ENCODE data around the gene PEMT. TPM values are rescaled to one million over a fixed set of nuclear protein-coding genes. Genes with fewer than 3 reads are reported as not detected.

Gene PEMT
- total RNA-seq, 1 experiment from 2014 or later, result 27.0 TPM

DNA sequence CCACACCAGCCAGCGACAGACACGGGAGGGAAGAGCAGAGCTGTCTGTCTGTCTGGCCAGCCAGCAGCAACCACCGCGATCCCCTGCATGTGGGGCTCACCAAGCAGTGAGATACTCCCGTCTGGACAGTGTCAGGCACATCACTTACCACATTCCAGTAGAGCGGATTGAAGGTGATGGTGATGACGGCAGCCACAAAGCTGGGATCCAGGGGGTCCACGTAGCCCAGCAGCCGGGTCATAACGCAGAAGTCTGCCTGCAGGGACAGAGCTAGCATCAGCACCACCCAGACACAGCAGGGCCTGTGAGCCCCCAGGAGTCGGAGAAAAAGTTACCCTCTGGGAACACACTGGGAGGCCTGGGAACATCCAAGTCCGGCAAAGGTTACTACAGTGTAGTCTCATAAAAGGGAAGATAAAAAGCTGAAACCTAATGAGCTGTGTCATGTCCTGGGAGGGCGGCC, 14.7 kb downstream of the PEMT start:
- CTCF ChIA-PET, result no interaction called here
- no TSS peak for BruUV-seq (replicated peaks)
- in situ Hi-C loops (cut with HindIII; ENCODE audit: low pct_unique_long_range_greater_than_20kb, low sequenced_read_pairs), result no loop called here

GRCh38 chr17:17575360-17576251, 15.9 kb downstream of the PEMT start:
- Histone ChIP-seq H3K27ac (ENCODE audit: low read length) (no peak overlapping the region), H3K27me3 (ENCODE audit: control insufficient read depth, insufficient read depth, low read length) (no peaks in the 10 kb centered on the region), H3K9me3 (ENCODE audit: control insufficient read depth, insufficient read depth, low read depth, low read length) (no peaks in the 10 kb centered on the region), H3K4me3 (ENCODE audit: low read depth in 2 of 2, low read length in 2 of 2) (no peak overlapping the region), H3K36me3 (ENCODE audit: control insufficient read depth, insufficient read depth, low read length) (no peaks in the 10 kb centered on the region), H3K4me1 (ENCODE audit: control insufficient read depth, insufficient read depth, low read length) (no peaks in the 10 kb centered on the region)
- ATAC-seq (peak; percentile 13; the same call in 1 of the 2 replicates), DNase-seq (ENCODE audit: low read depth, low spot score) (no peak)
- CTCF ChIA-PET, result no interaction called here
- in situ Hi-C loops (cut with HindIII; ENCODE audit: low pct_unique_long_range_greater_than_20kb, low sequenced_read_pairs), result no loop called here
- intact Hi-C loops (cut with micrococcal nuclease; ENCODE audit: unreplicated experiment), result no loop called here
- no peak for TF ChIP-seq CTCF (IDR thresholded peaks at IDR 0.05)
- no peak for TF ChIP-seq SIN3A (IDR thresholded peaks at IDR 0.05; ENCODE audit: borderline replicate concordance, insufficient read depth, low read depth, low read length)
- TF ChIP-seq, protein P1, sequence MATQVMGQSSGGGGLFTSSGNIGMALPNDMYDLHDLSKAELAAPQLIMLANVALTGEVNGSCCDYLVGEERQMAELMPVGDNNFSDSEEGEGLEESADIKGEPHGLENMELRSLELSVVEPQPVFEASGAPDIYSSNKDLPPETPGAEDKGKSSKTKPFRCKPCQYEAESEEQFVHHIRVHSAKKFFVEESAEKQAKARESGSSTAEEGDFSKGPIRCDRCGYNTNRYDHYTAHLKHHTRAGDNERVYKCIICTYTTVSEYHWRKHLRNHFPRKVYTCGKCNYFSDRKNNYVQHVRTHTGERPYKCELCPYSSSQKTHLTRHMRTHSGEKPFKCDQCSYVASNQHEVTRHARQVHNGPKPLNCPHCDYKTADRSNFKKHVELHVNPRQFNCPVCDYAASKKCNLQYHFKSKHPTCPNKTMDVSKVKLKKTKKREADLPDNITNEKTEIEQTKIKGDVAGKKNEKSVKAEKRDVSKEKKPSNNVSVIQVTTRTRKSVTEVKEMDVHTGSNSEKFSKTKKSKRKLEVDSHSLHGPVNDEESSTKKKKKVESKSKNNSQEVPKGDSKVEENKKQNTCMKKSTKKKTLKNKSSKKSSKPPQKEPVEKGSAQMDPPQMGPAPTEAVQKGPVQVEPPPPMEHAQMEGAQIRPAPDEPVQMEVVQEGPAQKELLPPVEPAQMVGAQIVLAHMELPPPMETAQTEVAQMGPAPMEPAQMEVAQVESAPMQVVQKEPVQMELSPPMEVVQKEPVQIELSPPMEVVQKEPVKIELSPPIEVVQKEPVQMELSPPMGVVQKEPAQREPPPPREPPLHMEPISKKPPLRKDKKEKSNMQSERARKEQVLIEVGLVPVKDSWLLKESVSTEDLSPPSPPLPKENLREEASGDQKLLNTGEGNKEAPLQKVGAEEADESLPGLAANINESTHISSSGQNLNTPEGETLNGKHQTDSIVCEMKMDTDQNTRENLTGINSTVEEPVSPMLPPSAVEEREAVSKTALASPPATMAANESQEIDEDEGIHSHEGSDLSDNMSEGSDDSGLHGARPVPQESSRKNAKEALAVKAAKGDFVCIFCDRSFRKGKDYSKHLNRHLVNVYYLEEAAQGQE (IDR thresholded peaks at IDR 0.05; ENCODE audit: insufficient read depth in 1 of 2, low read depth in 2 of 2, low read length in 1 of 2), result no peak
- no peak for TF ChIP-seq TCF7L2 (IDR thresholded peaks at IDR 0.05; ENCODE audit: low read depth, low read length)
- no peak for TF ChIP-seq POLR2AphosphoS5 (IDR thresholded peaks at IDR 0.05; ENCODE audit: low read depth, low read length)
- POLR2A ChIA-PET, result no interaction called here
- no TSS peak for BruUV-seq (replicated peaks)

More for the DNA sequence above, 14.7 kb downstream of the PEMT start:
- no peak for ATAC-seq
- no peaks in the 10 kb centered on the region for H3K27me3 ChIP-seq (ENCODE audit: control insufficient read depth, insufficient read depth, low read length)
- no peak overlapping the region for H3K27ac ChIP-seq (ENCODE audit: low read length)
- intact Hi-C loops (cut with micrococcal nuclease; ENCODE audit: unreplicated experiment), result no loop called here
- TF ChIP-seq TCF7L2 (IDR thresholded peaks at IDR 0.05; ENCODE audit: low read depth, low read length), result no peak
- TF ChIP-seq, protein P1 (IDR thresholded peaks at IDR 0.05; ENCODE audit: insufficient read depth in 1 of 2, low read depth in 2 of 2, low read length in 1 of 2), result no peak
- no peak for TF ChIP-seq POLR2AphosphoS5 (IDR thresholded peaks at IDR 0.05; ENCODE audit: low read depth, low read length)
- TF ChIP-seq SIN3A (IDR thresholded peaks at IDR 0.05; ENCODE audit: borderline replicate concordance, insufficient read depth, low read depth, low read length), result no peak
- TF ChIP-seq CTCF (IDR thresholded peaks at IDR 0.05), result no peak
- H3K9me3 ChIP-seq (ENCODE audit: control insufficient read depth, insufficient read depth, low read depth, low read length), result no peaks in the 10 kb centered on the region
- H3K4me1 ChIP-seq (ENCODE audit: control insufficient read depth, insufficient read depth, low read length), result peaks cover 4% of the 10 kb centered on the region; the same call in 1 of the 2 replicates
- H3K36me3 ChIP-seq (ENCODE audit: control insufficient read depth, insufficient read depth, low read length), result no peaks in the 10 kb centered on the region
- DNase-seq (ENCODE audit: low read depth, low spot score), result no peak
- H3K4me3 ChIP-seq (ENCODE audit: low read depth in 2 of 2, low read length in 2 of 2), result no peak overlapping the region
- POLR2A ChIA-PET, result no interaction called here

Data from Panc1 (cell line).